B cell (primary cell): ENCODE data around the gene MGMT. TPM values are rescaled to one million over a fixed set of nuclear protein-coding genes. Genes with fewer than 3 reads are reported as not detected.

Source experiments
- ATAC-seq: fragments of 200-7000 bp; cut with Tn5 transposase; one replicate; pipeline ENCODE4 v1.10.0; 2021; ENCODE audit warnings: low read depth, mild to moderate bottlenecking, moderate number of reproducible peaks, moderate library complexity
- CTCF ChIA-PET: fragments of 350-600 bp; sonication (Branson Sonifier 250); formaldehyde crosslinking; loops from one replicate; lab custom pipeline; 2021; ENCODE audit warnings: antibody characterized with exemption, inconsistent platforms; lab: Charles Lee
- POLR2A ChIA-PET: fragments of 350-600 bp; sonication (Branson Sonifier 250); formaldehyde crosslinking; loops from one replicate; lab custom pipeline; 2021; ENCODE audit warnings: antibody characterized with exemption; lab: Charles Lee
- DNase-seq: peaks from one replicate; pipeline ENCODE4 v3.0.0; 2013
- H2AFZ ChIP-seq: 2 replicates; pipeline ENCODE4 v1.6.1; 2012; ENCODE audit warnings: mild to moderate bottlenecking, low read depth, low read length; ENCODE audit not compliant: insufficient read depth, poor library complexity, severe bottlenecking
- H3K27ac ChIP-seq, 2 donors: 1 replicate in 1 of 2; 2 replicates in 1 of 2; pipeline ENCODE4 v1.5.1; 2012 to 2013; ENCODE audit warnings: low read length in 2 of 2, mild to moderate bottlenecking in 2 of 2, moderate library complexity in 1 of 2
- H3K27me3 ChIP-seq, 4 experiments: fragments of 200-600 bp in 1 of 4; sonication (generic) in 1 of 4; replicated peaks in 1 of 4; 1 replicate in 2 of 4; 2 replicates in 2 of 4; pipeline versions ENCODE4 v1.6.1 to v1.7.0; 2013 to 2016; ENCODE audit warnings: low read length in 3 of 4, mild to moderate bottlenecking in 2 of 4, mixed read lengths in 1 of 4, moderate library complexity in 1 of 4; ENCODE audit not compliant: insufficient read depth in 4 of 4, control insufficient read depth in 3 of 4; ENCODE audit errors: control extremely low read depth in 1 of 4
- H3K36me3 ChIP-seq, 2 experiments: replicated peaks in 1 of 2; 1 replicate in 1 of 2; 2 replicates in 1 of 2; pipeline versions ENCODE4 v1.6.1 to v1.7.1; 2013; ENCODE audit warnings: low read length in 1 of 2; ENCODE audit not compliant: insufficient read depth in 2 of 2, control insufficient read depth in 1 of 2; ENCODE audit errors: control extremely low read depth in 1 of 2, extremely low read depth in 1 of 2
- H3K4me1 ChIP-seq, 2 donors: fragments of 200-600 bp in 1 of 2; sonication (generic) in 1 of 2; 1 replicate in 1 of 2; 2 replicates in 1 of 2; pipeline versions ENCODE4 v1.5.1 to v1.6.1; 2013 to 2017; ENCODE audit warnings: low read length in 2 of 2; ENCODE audit not compliant: control insufficient read depth in 2 of 2, insufficient read depth in 2 of 2
- H3K4me2 ChIP-seq: replicated peaks from 2 replicates; pipeline ENCODE3; 2012; ENCODE audit warnings: mild to moderate bottlenecking, low read depth, low read length; ENCODE audit not compliant: poor library complexity, severe bottlenecking
- H3K4me3 ChIP-seq, 5 experiments: fragments of 200-600 bp in 1 of 5; sonication (generic) in 1 of 5; 1 replicate in 3 of 5; 2 replicates in 2 of 5; pipeline versions ENCODE4 v1.5.1 to v1.7.0; 2011 to 2016; ENCODE audit warnings: low read length in 4 of 5, mild to moderate bottlenecking in 4 of 5, low read depth in 2 of 5, control low read depth in 1 of 5, moderate library complexity in 1 of 5; ENCODE audit not compliant: insufficient read depth in 1 of 5; ENCODE audit errors: control extremely low read depth in 1 of 5, extremely low read depth in 1 of 5
- H3K79me2 ChIP-seq: fragments of 200-600 bp; sonication (generic); one replicate; pipeline ENCODE4 v1.6.0; 2016; ENCODE audit warnings: low read length; ENCODE audit not compliant: control insufficient read depth, insufficient read depth
- H3K9ac ChIP-seq: fragments of 200-600 bp; sonication (generic); 2 replicates; pipeline ENCODE4 v1.6.1; 2017; ENCODE audit warnings: mild to moderate bottlenecking, low read length, moderate library complexity
- H3K9me3 ChIP-seq, 3 donors: one replicate each; pipeline versions ENCODE4 v1.6.1 to v1.7.1; 2013; ENCODE audit warnings: low read length in 2 of 3; ENCODE audit not compliant: control insufficient read depth in 2 of 3, insufficient read depth in 1 of 3; ENCODE audit errors: control extremely low read depth in 1 of 3
- H4K20me1 ChIP-seq: 2 replicates; pipeline ENCODE4 v1.6.0; 2012; ENCODE audit warnings: mild to moderate bottlenecking, low read length; ENCODE audit not compliant: insufficient read depth, control insufficient read depth, poor library complexity, severe bottlenecking
- H3K27ac Mint-ChIP-seq: one replicate; pipeline ENCODE4 v1.8.0; 2021; ENCODE audit warnings: mixed read lengths
- H3K27me3 Mint-ChIP-seq: one replicate; pipeline ENCODE4 v1.8.0; 2021; ENCODE audit warnings: mixed read lengths
- H3K4me1 Mint-ChIP-seq: one replicate; pipeline ENCODE4 v1.8.0; 2021; ENCODE audit warnings: mixed read lengths
- H3K4me3 Mint-ChIP-seq: one replicate; pipeline ENCODE4 v1.8.0; 2021; ENCODE audit warnings: mixed read lengths
- H3K9me3 Mint-ChIP-seq: one replicate; pipeline ENCODE4 v1.8.0; 2022; ENCODE audit warnings: mixed read lengths; ENCODE audit not compliant: insufficient read depth
- EZH2 ChIP-seq: IDR thresholded peaks from 2 replicates; pipeline ENCODE4 v1.6.1; 2012; ENCODE audit warnings: borderline replicate concordance, low read depth, mild to moderate bottlenecking, moderate library complexity, low read length; ENCODE audit not compliant: insufficient read depth, poor library complexity, severe bottlenecking
- WGBS: methylation state at CpG from one replicate; pipeline ENCODE4 v1.1.5; 2013; ENCODE audit warnings: missing lambda C conversion rate; ENCODE audit not compliant: insufficient coverage; 5-methylcytosine and 5-hydroxymethylcytosine counted together
- intact Hi-C: fragments of 100-400 bp; cut with micrococcal nuclease; formaldehyde crosslinking; loops from one replicate; pipeline ENCODE4 v1.10.0; 2022
- polyA plus RNA-seq: library from polyadenylated mRNA; depleted of rRNA; stranded (reverse); fragments of >200 nt; gene quantifications from 2 replicates; pipeline ENCODE4 v1.2.3, GENCODE V29; 2012
- total RNA-seq, 2 donors: library from RNA; stranded (reverse); fragments of 120-200 nt in 1 of 2; gene quantifications; 1 replicate in 1 of 2; 2 replicates in 1 of 2; pipeline versions ENCODE4 v1.2.3 to v1.2.4, GENCODE V29; 2013 to 2022
- TF ChIP-seq, protein P1 (sequence below): fragments of 200-600 bp; IDR thresholded peaks from one replicate; pipeline ENCODE4 v1.8.0; 2022; ENCODE audit warnings: antibody characterized with exemption, mild to moderate bottlenecking

The MGMT gene
- total and polyA plus RNA-seq, 2 donors (not counting 1 experiment from before 2014, with no cell fraction given) = 16.6 to 87.7 TPM

DNA sequence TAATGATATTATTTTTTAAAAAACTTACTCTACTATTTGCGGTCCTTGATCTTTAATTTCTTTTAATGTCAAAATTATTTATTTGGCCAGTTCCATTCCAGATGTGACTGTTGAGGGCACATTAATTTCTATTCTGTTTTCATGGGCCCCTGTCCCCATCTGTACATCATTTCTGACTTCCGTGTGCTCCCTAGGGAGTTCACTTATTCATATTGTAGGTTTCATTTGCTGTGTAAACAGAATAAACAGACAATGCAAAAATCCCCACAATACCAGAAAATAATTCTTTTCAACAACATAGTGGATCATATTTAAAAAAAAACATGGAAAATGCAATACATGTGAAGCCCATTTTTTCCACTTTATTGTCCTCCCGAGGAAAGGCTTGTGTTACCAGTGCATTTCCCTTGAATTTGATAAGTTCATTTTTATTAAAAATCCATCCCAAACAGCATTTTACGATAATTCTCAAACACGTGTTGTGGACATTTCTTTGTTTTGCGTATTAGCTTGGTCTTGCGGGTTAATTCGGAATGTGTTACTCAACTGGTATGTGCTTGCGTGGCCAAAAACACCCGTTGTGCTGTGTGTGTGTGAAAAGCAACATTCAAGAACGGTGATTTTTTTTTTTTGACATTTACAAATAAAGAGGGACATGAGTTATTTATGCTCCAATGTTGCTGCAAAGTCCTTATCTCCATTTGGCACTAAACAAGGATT is 138.4 kb downstream of the MGMT start:
- no peak overlapping the region for H2AFZ ChIP-seq
- H3K9me3 ChIP-seq = peaks cover 0 to 4% (median 0%) of the 10 kb centered on the region in 3 donors
- Mint-ChIP-seq H3K27me3 (no peaks in the 10 kb centered on the region), H3K9me3 (no peaks in the 10 kb centered on the region), H3K4me3 (peak overlapping the region; percentile 79), H3K4me1 (peaks cover 41% of the 10 kb centered on the region), H3K27ac (peak overlapping the region; percentile 89)
- intact Hi-C loops = no loop called here
- no peaks in the 10 kb centered on the region for H3K36me3 ChIP-seq
- peak overlapping the region; percentile 51 for H3K4me2 ChIP-seq
- DNase-seq (peak; percentile 14), ATAC-seq (peak; percentile 28)
- peak overlapping the region in 3 of 5 experiments; percentile 23 to 46 (median 39) for H3K4me3 ChIP-seq
- peak overlapping the region in 1 of 2 donors; percentile 59 for H3K27ac ChIP-seq
- no peaks in the 10 kb centered on the region for H3K27me3 ChIP-seq
- ChIA-PET POLR2A (no interaction called here), CTCF (no interaction called here)
- peak overlapping the region; percentile 47 for H3K9ac ChIP-seq
- H3K4me1 ChIP-seq = peaks cover 0 to 5% of the 10 kb centered on the region in 2 donors
- H4K20me1 ChIP-seq = no peaks in the 10 kb centered on the region
- 61% methylated on average over 5 of the region's 11 CpGs for WGBS
- H3K79me2 ChIP-seq = no peaks in the 10 kb centered on the region
- TF ChIP-seq, protein P1, sequence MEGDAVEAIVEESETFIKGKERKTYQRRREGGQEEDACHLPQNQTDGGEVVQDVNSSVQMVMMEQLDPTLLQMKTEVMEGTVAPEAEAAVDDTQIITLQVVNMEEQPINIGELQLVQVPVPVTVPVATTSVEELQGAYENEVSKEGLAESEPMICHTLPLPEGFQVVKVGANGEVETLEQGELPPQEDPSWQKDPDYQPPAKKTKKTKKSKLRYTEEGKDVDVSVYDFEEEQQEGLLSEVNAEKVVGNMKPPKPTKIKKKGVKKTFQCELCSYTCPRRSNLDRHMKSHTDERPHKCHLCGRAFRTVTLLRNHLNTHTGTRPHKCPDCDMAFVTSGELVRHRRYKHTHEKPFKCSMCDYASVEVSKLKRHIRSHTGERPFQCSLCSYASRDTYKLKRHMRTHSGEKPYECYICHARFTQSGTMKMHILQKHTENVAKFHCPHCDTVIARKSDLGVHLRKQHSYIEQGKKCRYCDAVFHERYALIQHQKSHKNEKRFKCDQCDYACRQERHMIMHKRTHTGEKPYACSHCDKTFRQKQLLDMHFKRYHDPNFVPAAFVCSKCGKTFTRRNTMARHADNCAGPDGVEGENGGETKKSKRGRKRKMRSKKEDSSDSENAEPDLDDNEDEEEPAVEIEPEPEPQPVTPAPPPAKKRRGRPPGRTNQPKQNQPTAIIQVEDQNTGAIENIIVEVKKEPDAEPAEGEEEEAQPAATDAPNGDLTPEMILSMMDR = no peak
- no peak for TF ChIP-seq EZH2

DNA sequence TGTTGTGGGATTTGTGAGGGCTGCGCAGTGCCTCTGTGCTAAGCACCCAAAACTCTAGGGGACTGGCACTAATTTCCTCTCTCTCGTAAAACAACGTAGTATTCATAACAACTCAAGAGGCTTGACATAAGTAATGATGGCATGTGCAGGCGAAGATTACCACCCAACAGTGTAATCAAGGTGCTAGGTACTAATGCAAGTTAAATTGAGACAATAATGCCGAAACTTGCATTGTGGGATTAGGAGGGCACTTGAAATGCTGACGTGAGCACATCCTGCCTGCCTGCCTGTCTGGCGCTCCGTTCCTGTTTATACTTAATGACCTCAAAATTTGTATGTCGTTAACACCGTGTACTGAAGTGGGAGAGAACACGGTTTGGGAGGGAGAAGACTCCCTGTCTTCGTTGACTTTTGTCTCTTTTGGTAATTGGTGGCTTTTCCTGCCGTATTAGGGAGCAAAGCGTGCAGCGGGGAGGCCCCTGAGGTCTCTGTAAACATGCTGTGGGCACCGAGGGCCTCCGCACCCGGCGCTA is 139.0 kb downstream of the MGMT start:
- H3K4me1 ChIP-seq = peaks cover 0 to 5% of the 10 kb centered on the region in 2 donors
- ATAC-seq = peak; percentile 75
- POLR2A ChIA-PET = no interaction called here
- no peaks in the 10 kb centered on the region for H3K27me3 Mint-ChIP-seq
- CTCF ChIA-PET = no interaction called here
- no peaks in the 10 kb centered on the region for H4K20me1 ChIP-seq
- no peaks in the 10 kb centered on the region for H3K9me3 Mint-ChIP-seq
- peak overlapping the region; percentile 89 for H3K27ac Mint-ChIP-seq
- peak overlapping the region; percentile 51 for H3K4me2 ChIP-seq
- peak overlapping the region in 4 of 5 experiments; percentile 12 to 46 (median 31) for H3K4me3 ChIP-seq
- peaks cover 41% of the 10 kb centered on the region for H3K4me1 Mint-ChIP-seq
- peak; percentile 43 for DNase-seq
- WGBS = 56% methylated on average over 13 of the region's 19 CpGs
- H3K79me2 ChIP-seq = no peaks in the 10 kb centered on the region
- H2AFZ ChIP-seq = no peak overlapping the region
- TF ChIP-seq, protein P1 = no peak
- TF ChIP-seq EZH2 = no peak
- H3K36me3 ChIP-seq = no peaks in the 10 kb centered on the region
- H3K9me3 ChIP-seq = peaks cover 0 to 4% (median 0%) of the 10 kb centered on the region in 3 donors
- H3K27me3 ChIP-seq = no peaks in the 10 kb centered on the region
- peak overlapping the region in 1 of 2 donors; percentile 59 for H3K27ac ChIP-seq
- peak overlapping the region; percentile 79 for H3K4me3 Mint-ChIP-seq
- intact Hi-C loops = loop anchor here (1.0 to 2.0 kb wide), 2 partner anchors 53 to 139 kb away; partner anchors contain the start of gene MGMT
- H3K9ac ChIP-seq = peak overlapping the region; percentile 47
